HPDE6-E6E7 (cell line): ENCODE measurements around the gene DPP9.

Experiments used
- DNase-seq: peaks from one replicate; pipeline ENCODE4 v3.0.0; 2011; ENCODE audit warnings: missing footprints; ENCODE audit errors: extremely low spot score

DPP9 gene

GRCh38 chr19:4657262-4657661 is 66.4 kb downstream of the DPP9 start:
- no peak for DNase-seq

- no peak for DNase-seq
Measured at GRCh38 chr19:4656102-4656501, 67.5 kb downstream of the DPP9 start.

- DNase-seq = no peak
Measured at GRCh38 chr19:4654437-4655361, 68.9 kb downstream of the DPP9 start.

GRCh38 chr19:4653793-4654436 is 69.7 kb downstream of the DPP9 start:
- DNase-seq = no peak

- no peak for DNase-seq
Measured at GRCh38 chr19:4652075-4652474, 71.6 kb downstream of the DPP9 start.

- DNase-seq = no peak
Measured at GRCh38 chr19:4650159-4650558, 73.5 kb downstream of the DPP9 start.

GRCh38 chr19:4649392-4650047 is 74.1 kb downstream of the DPP9 start:
- DNase-seq = no peak

GRCh38 chr19:4647676-4648644 is 75.7 kb downstream of the DPP9 start:
- DNase-seq = no peak

GRCh38 chr19:4645718-4646117 is 77.9 kb downstream of the DPP9 start:
- no peak for DNase-seq

- DNase-seq = no peak
Measured at GRCh38 chr19:4642625-4643024, 81.0 kb downstream of the DPP9 start.

- no peak for DNase-seq
Measured at GRCh38 chr19:4641132-4641531, 82.5 kb downstream of the DPP9 start.

- no peak for DNase-seq
Measured at GRCh38 chr19:4640247-4641000, 83.2 kb downstream of the DPP9 start.

- DNase-seq = no peak
Measured at GRCh38 chr19:4639531-4640246, 84.0 kb downstream of the DPP9 start.

GRCh38 chr19:4638828-4639530 is 84.7 kb downstream of the DPP9 start, which contains the start of gene TNFAIP8L1:
TSS of gene TNFAIP8L1 (plus strand) at chr19:4639516. CDS start at chr19:4651870, 12,354 bp downstream.
- peak; percentile 96 for DNase-seq

- DNase-seq = no peak
Measured at GRCh38 chr19:4638317-4638716, 85.3 kb downstream of the DPP9 start.

- no peak for DNase-seq
Measured at GRCh38 chr19:4636761-4637160, 86.9 kb downstream of the DPP9 start.

- no peak for DNase-seq
Measured at GRCh38 chr19:4636151-4636717, 87.4 kb downstream of the DPP9 start.

GRCh38 chr19:4635754-4636116 is 87.9 kb downstream of the DPP9 start:
- no peak for DNase-seq
